GM21367 (cell line): Measurements from ENCODE around the gene CD1B.
"Not testable (repeated sequence)": the region's sequence is repeated elsewhere in the genome, so short reads cannot be mapped to it uniquely, and the experiment has no call there.

Experiments
- ATAC-seq: cut with Tn5 transposase; IDR thresholded peaks from one replicate; pipeline ENCODE4 v1.9.1; 2021; ENCODE audit not compliant: unreplicated experiment

Gene CD1B

DNA sequence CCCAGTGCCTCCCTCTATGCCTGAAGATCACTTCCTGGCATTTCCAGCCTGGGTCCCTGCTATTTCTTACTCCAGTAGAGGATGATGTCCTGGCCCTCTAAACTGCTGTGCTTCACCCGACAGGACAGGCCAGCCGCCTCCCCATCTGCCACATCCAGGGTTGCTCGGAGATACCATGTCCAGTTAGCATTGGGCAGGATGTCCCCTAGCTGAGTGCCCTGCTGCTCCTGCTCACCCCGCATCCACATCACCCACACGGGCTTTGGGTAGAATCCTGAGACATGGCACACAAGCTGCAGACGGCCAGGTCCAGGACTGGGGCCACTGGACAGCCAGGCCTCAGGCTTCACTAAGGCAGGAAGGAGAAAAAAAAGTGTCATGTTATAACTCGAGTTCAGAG is 2.0 kb downstream of the CD1B start:
- no peak for ATAC-seq

DNA sequence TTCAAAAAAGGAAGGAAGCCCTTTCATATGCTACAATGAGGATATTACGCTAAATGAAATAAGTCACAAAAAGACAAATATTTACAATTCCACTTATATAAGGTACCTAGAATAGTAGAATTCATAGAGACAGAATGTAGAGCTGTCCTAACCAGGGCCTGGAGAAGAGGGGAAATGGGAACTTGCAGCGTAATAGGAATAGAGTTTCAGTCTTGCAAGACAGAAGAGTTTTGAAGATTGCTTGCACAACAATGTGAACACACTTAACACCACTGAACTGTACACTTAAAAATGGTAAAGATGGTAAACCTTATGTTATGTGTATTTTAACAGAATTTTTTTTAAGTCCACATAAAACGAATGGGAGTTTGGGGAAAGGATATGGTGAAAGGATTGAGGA is 2.9 kb downstream of the CD1B start:
- ATAC-seq, result no peak

DNA sequence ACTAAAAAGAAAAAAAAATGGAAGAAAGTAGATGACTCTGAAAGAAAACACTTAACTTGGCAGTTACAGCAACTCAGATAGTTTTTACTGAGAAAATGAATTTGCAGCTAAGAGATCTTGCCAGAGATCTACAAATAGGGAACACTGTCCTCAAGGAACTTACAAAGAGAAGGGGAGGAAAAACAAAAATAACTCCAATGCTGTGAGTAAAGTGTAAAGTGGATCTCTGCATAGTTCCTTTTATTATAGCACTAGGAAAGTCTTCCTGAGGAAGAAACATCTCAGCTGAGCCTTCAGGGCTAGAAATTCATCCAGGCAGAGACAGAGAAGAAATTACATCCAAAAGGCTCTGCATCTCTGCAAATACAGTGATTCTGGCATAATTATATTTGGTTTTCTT is 3.9 kb downstream of the CD1B start:
- ATAC-seq, result no peak

DNA sequence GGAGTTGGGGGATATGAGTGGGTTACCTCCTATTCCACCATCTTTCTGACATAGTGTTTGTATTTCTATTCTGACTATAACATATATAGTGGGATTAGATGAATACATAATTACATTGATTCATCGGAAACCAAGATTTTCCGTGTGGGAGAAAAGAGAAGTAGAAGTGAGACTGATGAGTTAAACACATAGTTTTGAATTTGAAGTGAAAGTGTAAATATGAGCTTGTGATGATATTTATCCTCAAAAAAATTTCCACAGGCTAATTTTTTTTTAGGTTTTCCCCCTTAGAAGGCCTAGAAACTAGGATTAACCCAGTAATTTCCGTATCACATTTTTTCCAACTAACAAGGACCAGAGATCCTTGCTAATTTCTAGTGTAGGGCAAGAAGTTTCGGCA is 6.9 kb downstream of the CD1B start:
- no peak for ATAC-seq

DNA sequence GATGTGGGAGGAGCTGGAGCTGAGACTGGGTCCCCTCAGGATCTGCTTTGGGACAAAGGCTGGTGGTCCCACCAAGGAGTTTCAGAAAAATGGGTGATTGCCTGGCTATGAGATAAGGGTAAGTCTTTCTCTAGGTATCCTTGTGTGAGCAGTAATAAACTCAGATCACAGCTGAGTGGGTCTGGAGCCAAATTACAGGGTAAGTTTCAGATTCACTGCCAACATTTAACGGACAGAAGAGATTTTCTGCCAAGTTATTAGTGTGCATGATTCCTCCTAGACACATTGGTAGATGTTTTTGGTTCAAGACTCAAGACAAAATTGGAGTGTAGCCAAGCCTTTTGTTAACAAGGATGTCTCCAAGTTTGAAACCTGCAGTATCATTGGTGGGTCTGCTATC is 7.5 kb downstream of the CD1B start:
- ATAC-seq, result no peak

DNA sequence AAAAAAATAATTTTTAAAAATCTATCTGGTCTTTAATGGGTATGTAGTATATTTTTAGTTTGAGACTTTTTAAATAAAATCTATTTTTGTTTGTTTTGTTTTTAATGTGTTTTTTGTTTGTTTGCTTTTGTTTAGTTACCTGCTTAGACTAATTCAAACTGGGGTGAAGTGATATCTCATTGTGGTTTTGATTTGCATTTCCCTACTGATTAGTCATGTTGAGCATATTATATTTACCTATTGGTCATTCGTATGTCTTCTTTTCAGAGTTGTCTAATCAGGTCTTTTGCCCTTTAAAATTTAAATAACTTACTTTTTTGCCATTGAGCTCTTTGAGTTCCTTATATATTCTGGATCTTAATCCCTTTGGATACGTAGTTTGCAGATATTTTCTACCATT is 20.3 kb downstream of the CD1B start:
- ATAC-seq, result no peak

DNA sequence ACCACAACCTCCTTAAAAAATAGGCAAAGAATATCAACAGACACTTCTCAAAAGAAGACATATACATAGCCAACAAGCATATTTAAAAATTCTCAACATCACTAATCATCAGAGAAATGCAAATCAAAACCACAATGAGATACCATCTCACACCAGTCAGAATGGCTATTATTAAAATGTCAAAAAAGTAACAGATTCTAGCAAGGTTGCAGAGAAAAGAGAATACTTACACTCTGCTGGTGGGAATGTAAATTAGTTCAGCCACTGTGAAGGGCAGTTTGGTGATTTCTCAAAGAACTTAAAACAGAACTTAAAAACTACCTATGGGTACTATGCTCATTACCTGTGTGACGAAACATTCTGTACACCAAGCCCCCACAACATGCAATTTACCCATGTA is 20.7 kb downstream of the CD1B start:
- ATAC-seq, result no peak

DNA sequence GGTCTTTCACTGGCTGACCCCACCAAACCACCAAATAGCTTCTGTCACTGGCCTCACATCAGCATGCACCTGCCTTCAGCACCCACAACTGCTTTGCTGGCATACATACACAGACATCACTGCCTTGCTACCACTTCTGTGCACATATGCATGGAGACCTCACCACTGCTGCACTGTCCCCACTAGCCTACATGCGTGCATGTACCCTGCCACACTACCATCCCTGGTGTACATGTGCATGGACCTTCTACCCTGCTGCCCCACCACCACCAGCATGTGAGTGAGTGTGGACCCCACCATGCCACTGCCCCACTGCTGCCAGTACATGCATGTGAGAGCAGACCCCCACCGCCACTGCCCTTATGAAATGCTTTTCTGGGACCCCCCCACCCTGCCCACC is 35.5 kb downstream of the CD1B start:
- ATAC-seq, result no peak

DNA sequence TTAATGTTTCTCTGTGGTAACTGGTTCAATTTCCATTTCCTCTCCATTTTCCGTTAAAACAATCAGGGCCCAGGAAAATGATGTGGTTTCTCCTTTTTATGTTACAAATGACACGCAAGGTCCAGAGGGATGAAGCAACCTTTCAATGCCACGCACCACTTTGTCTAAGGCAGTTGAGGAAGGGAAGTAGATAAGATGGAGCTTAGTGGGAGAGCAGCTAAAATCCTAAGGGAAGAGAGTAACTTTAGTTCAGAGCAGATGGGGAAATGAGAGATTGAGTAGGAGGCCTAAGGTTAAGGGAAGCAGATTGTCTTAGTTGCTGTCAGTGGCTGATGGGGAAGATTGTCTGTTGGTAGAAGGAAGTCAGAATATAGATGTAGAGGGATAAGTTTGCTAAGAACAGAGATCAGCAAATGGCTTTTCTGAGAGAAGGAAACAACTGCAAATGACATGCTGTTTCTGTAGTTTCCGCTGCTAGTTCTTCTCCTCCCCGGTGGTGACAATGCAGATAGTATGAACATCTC is 40.9 kb downstream of the CD1B start:
- ATAC-seq, result no peak

DNA sequence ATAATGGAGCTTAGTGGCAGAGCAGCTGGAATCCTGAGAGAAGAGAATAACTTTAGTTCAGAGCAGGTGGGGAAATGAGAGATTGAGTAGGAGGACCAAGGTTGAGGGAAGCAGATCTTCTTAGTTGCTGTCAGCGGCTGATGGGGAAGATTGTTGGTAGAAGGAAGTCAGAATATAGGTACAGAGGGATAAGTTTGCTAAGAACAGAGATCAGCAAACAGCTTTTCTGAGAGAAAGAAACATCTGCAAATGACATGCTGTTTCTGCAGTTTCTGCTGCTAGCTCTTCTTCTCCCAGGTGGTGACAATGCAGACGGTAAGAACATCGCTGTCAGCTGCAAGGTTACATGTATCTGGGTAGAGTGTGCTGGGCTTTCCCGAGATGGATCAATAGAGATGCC is 41.5 kb downstream of the CD1B start, which contains the start of gene CD1C:
Gene CD1C, plus strand, starts transcription at position 113 of the 400 bp plus-strand sequence. Its CDS starts 142 bp downstream, at position 255.
- ATAC-seq, result no peak

DNA sequence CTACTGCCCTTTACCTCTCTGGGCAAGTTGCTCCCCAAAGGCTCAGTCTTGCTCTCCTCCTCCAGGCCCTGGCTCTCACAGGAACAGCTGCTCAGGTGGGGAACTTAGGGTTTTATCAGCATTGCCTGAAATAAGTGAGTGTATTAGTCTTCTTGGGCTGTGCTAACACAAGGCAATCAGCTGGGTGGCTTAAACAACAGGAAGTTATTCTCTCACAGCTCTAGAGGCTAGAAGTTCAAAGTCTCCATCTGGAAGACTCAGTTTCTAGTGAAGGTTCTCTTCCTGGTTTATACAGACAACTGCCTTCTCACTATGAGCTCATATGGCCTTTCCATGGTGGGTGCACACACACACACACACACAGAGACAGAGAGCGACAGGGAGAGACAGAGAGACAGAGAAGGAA is 44.4 kb downstream of the CD1B start:
- ATAC-seq, result no peak

DNA sequence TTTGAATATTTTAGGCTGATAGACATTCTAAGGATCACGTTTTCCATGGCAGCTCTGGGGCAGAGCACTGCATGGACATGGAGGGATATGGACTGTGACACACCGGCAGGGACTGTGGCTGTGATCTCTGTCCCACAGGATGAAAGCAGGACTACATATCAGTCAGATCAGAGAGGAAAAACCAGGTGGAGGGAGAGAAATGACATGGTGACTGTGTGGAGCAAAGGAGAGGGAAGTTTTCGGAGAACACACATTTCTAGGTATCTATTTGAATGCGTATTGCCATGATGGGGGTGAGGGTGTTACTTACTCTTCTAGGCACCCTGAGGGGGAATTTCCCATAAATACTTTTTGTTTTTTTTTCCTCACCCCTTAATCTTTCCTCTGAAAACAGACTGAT is 44.8 kb downstream of the CD1B start:
- no peak for ATAC-seq

DNA sequence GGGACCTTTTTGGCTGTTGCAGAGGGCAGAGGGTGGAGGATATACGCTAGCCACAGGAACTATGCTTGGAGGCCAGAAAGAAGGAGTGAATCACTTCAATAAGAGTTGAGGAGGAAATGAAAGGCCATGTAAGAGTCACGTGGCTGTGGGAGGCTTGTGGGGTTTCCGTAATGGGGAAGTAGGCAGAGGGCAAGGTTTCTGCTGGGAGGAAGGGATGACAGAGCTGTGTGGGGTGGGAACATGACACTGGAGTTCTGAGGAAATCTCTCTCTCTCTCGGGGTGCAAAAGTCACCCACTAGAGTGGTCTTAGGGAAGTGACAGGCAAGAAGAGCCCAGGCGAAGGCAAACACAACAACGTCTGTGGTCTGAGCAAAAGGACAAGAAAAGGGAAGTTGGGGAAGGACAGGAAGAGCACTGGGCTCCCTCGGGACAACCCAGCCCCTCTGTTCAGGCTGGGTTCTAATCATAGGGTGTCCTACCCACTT is 45.5 kb downstream of the CD1B start:
- peak; percentile 67 for ATAC-seq

DNA sequence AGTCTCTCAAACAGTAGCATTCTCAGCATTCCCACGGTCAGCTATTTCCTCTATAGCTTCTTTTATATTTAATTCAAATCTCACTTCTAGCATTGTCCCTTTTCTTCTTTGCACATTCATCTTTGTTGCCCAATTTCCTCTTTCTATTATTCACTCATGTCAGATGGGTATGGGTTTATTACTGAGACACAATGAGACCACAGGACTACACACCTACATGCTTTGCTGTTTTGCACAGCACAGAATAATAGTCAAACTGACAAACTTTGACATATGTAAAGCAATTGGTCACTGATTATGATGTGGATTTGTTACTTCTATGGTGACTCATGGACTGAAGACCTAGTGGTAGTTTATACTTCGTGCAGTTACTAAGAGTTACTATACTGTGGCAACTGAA is 47.4 kb downstream of the CD1B start:
- ATAC-seq, result peak; percentile 38

DNA sequence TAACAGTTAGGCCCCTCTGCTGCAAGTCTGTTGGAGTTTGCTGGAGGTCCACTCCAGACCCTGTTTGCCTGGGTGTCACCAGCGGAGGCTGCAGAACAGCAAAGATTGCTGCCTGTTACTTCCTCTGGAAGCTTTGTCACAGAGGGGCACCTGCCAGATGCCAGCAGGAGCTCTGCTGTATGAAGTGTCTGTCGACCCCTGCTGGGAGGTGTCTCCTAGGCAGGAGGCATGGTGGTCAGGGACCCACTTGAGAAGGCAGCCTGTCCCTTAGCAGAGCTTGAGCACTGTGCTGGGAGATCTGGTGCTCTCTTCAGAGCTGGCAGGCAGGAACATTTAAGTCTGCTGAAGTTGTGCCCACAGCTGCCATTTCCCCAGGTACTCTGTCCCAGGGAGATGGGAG is 48.9 kb downstream of the CD1B start:
- not testable (repeated sequence) for ATAC-seq
